GM12891 (cell line): ENCODE results near the gene PARD3.

Experiments
- POLR2A ChIP-seq: IDR thresholded peaks from 2 replicates; pipeline ENCODE4 v1.6.1; 2011; ENCODE audit warnings: low read depth, low read length, control low read depth
- POLR2AphosphoS5 ChIP-seq: IDR thresholded peaks from 2 replicates; pipeline ENCODE4 v1.6.1; 2011; ENCODE audit warnings: low read depth, low read length, control low read depth
- POU2F2 ChIP-seq: IDR thresholded peaks from 2 replicates; pipeline ENCODE4 v1.6.1; 2011; ENCODE audit warnings: low read depth, mild to moderate bottlenecking, control low read depth, low read length, moderate library complexity
- SPI1 ChIP-seq: IDR thresholded peaks from 2 replicates; pipeline ENCODE4 v1.6.1; 2011; ENCODE audit warnings: low read depth, low read length, control low read depth
- TAF1 ChIP-seq: IDR thresholded peaks from 2 replicates; pipeline ENCODE4 v1.6.1; 2011; ENCODE audit warnings: low read depth, low read length, control low read depth

DNA sequence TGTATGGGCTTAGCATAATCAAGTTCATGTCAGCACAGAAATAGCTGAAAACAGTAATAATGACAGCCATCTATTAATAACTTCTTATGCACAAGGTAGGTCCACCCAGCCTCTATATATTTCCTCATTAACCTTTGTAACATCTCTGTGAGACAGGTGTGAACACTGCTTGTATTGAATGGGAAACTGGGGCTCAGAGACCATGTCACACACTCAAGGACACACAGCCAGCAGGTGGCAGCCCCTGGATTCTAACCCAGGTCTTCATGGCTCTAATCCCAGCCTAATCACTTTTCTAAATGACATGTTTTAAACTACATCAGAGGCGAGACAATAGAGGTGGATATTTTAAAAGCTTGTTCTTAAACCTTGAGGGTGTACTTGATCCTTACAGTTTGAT lies 591.4 kb downstream of the PARD3 start:
- TF ChIP-seq POLR2AphosphoS5, result no peak
- TF ChIP-seq TAF1, result no peak
- TF ChIP-seq POLR2A, result no peak
- no peak for TF ChIP-seq POU2F2
- no peak for TF ChIP-seq SPI1
